Measurements from ENCODE around the gene RBPJL. TPM values are rescaled to one million over a fixed set of nuclear protein-coding genes. Genes with fewer than 3 reads are reported as not detected.
A peak's percentile ranks its signal among the peaks of the same experiment; 100 is the strongest.

Gene RBPJL
- total RNA-seq, 4 donors from 2014 or later: not detected

- Histone ChIP-seq H3K9me3 (no peaks in the 10 kb centered on the region), H3K27ac (no peak overlapping the region), H3K4me3 (replicated peaks in 1 of 3) (no peak overlapping the region), H3K36me3 (peaks cover 21 to 26% of the 10 kb centered on the region in 2 donors), H3K27me3 (no peaks in the 10 kb centered on the region), H3K4me1 (no peaks in the 10 kb centered on the region)
- no peak for TF ChIP-seq POLR2A (IDR thresholded peaks at IDR 0.05)
- TF ChIP-seq, protein P1, sequence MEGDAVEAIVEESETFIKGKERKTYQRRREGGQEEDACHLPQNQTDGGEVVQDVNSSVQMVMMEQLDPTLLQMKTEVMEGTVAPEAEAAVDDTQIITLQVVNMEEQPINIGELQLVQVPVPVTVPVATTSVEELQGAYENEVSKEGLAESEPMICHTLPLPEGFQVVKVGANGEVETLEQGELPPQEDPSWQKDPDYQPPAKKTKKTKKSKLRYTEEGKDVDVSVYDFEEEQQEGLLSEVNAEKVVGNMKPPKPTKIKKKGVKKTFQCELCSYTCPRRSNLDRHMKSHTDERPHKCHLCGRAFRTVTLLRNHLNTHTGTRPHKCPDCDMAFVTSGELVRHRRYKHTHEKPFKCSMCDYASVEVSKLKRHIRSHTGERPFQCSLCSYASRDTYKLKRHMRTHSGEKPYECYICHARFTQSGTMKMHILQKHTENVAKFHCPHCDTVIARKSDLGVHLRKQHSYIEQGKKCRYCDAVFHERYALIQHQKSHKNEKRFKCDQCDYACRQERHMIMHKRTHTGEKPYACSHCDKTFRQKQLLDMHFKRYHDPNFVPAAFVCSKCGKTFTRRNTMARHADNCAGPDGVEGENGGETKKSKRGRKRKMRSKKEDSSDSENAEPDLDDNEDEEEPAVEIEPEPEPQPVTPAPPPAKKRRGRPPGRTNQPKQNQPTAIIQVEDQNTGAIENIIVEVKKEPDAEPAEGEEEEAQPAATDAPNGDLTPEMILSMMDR (IDR thresholded peaks at IDR 0.05): no peak
- no peak for DNase-seq
- intact Hi-C loops (cut with DNase I): no loop called here
Observed at GRCh38 chr20:45323731-45324130, 17.1 kb downstream of the RBPJL start.

- intact Hi-C loops (cut with DNase I): no loop called here
Observed at GRCh38 chr20:45325371-45325770, 18.7 kb downstream of the RBPJL start.

DNA sequence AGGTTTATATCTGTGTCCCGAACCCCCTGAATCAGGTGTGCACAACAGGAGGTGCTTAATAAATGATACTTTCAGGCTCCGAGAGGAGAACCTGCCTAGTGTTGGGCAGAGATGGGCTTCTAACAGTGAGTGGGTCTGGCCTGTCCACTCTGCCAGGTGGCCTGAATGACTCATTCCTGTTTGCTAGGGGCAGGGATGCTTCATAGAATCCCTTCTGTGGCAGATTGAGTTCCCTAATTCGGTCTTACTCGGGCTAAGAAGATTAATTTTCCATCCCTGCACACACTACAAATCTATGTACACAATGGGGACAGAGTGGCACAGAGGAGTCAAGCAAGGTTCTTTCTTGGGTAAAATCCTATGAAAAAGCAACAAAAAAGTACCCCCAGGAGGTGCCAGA, 21.8 kb downstream of the RBPJL start:
- intact Hi-C loops (cut with DNase I): no loop called here
- TF ChIP-seq POLR2A (IDR thresholded peaks at IDR 0.05): no peak
- TF ChIP-seq, protein P1 (IDR thresholded peaks at IDR 0.05): no peak
- WGBS, 2 donors: 92% methylated on average over 4 of the region's 4 CpGs
- H3K4me1 ChIP-seq: peaks cover 0 to 4% of the 10 kb centered on the region in 2 donors
- DNase-seq: no peak
- no peaks in the 10 kb centered on the region for H3K9me3 ChIP-seq
- no peak overlapping the region for H3K4me3 ChIP-seq (replicated peaks in 1 of 3)
- peaks cover 52 to 57% of the 10 kb centered on the region in 2 donors for H3K36me3 ChIP-seq
- no peaks in the 10 kb centered on the region for H3K27me3 ChIP-seq
- H3K27ac ChIP-seq: no peak overlapping the region

More at GRCh38 chr20:45325371-45325770, 18.7 kb downstream of the RBPJL start:
- DNase-seq: no peak
- Histone ChIP-seq H3K4me1 (peaks cover 0 to 4% of the 10 kb centered on the region in 2 donors), H3K4me3 (replicated peaks in 1 of 3) (no peak overlapping the region), H3K36me3 (peaks cover 31 to 42% of the 10 kb centered on the region in 2 donors), H3K27me3 (no peaks in the 10 kb centered on the region), H3K27ac (no peak overlapping the region), H3K9me3 (no peaks in the 10 kb centered on the region)
- TF ChIP-seq, protein P1 (IDR thresholded peaks at IDR 0.05): no peak
- no peak for TF ChIP-seq POLR2A (IDR thresholded peaks at IDR 0.05)
- WGBS, 2 donors: 79 to 93% methylated on average over 3 to 6 of the region's 6 CpGs

- H3K27ac ChIP-seq: no peak overlapping the region
Observed at GRCh38 chr20:45329497-45330319, 23.1 kb downstream of the RBPJL start.

More at GRCh38 chr20:45329497-45330319, 23.1 kb downstream of the RBPJL start:
- H3K27me3 ChIP-seq: no peaks in the 10 kb centered on the region
- no peaks in the 10 kb centered on the region for H3K9me3 ChIP-seq
- H3K36me3 ChIP-seq: peaks cover 52 to 57% of the 10 kb centered on the region in 2 donors
- no peak for TF ChIP-seq POLR2A (IDR thresholded peaks at IDR 0.05)
- TF ChIP-seq, protein P1 (IDR thresholded peaks at IDR 0.05): no peak
- intact Hi-C loops (cut with DNase I): no loop called here
- no peak overlapping the region for H3K4me3 ChIP-seq (replicated peaks in 1 of 3)
- peak in 1 of 2 donors; percentile 46 for DNase-seq
- WGBS, 2 donors: 81 to 83% methylated on average over 7 of the region's 7 CpGs
- H3K4me1 ChIP-seq: peaks cover 0 to 4% of the 10 kb centered on the region in 2 donors

Data from thyroid gland (tissue), 4 donors.